H9 (cell line): Measurements from ENCODE around the gene ELF5. TPM values are rescaled to one million over a fixed set of nuclear protein-coding genes. Genes with fewer than 3 reads are reported as not detected.

Experiments
- DNase-seq: peaks from one replicate; pipeline ENCODE4 v3.0.0-alpha.2; 2017
- H2AFZ ChIP-seq: one replicate; pipeline ENCODE4 v1.6.1; 2013; ENCODE audit warnings: mild to moderate bottlenecking, low read length, control low read depth, moderate library complexity
- H2AK5ac ChIP-seq: 2 replicates; pipeline ENCODE4 v1.6.1; 2013; ENCODE audit warnings: low read length, control low read depth, mixed read lengths; ENCODE audit not compliant: insufficient read length
- H2BK120ac ChIP-seq: one replicate; pipeline ENCODE4 v1.6.1; 2013; ENCODE audit warnings: low read depth, mild to moderate bottlenecking, low read length, control low read depth, inconsistent platforms; ENCODE audit not compliant: poor library complexity, severe bottlenecking
- H2BK12ac ChIP-seq: 2 replicates; pipeline ENCODE4 v1.6.1; 2013; ENCODE audit warnings: low read length, control low read depth, mixed read lengths, low read depth; ENCODE audit not compliant: insufficient read length
- H2BK15ac ChIP-seq: 2 replicates; pipeline ENCODE4 v1.6.1; 2013; ENCODE audit warnings: low read depth, low read length, control low read depth
- H2BK20ac ChIP-seq: one replicate; pipeline ENCODE4 v1.6.1; 2013; ENCODE audit warnings: low read depth, mild to moderate bottlenecking, low read length, control low read depth, inconsistent platforms; ENCODE audit not compliant: poor library complexity, severe bottlenecking
- H2BK5ac ChIP-seq: 2 replicates; pipeline ENCODE4 v1.6.1; 2013; ENCODE audit warnings: low read length, control low read depth, mixed read lengths; ENCODE audit not compliant: insufficient read length
- H3K14ac ChIP-seq: 2 replicates; pipeline ENCODE4 v1.6.1; 2013; ENCODE audit warnings: low read length, control low read depth; ENCODE audit not compliant: insufficient read depth
- H3K18ac ChIP-seq: 2 replicates; pipeline ENCODE4 v1.6.1; 2013; ENCODE audit warnings: low read depth, mild to moderate bottlenecking, mixed read lengths, low read length, control low read depth; ENCODE audit not compliant: insufficient read length
- H3K23ac ChIP-seq: 2 replicates; pipeline ENCODE4 v1.6.1; 2013; ENCODE audit warnings: low read length, control low read depth, mixed read lengths, low read depth; ENCODE audit not compliant: insufficient read length
- H3K23me2 ChIP-seq: 2 replicates; pipeline ENCODE4 v1.6.1; 2013; ENCODE audit warnings: low read depth, mild to moderate bottlenecking, mixed read lengths, low read length, control low read depth; ENCODE audit not compliant: insufficient read length, poor library complexity, severe bottlenecking
- H3K27ac ChIP-seq: 2 replicates; pipeline ENCODE4 v1.5.1; 2013; ENCODE audit warnings: low read length, control low read depth, mixed read lengths, low read depth; ENCODE audit not compliant: insufficient read length
- H3K27me3 ChIP-seq: 2 replicates; pipeline ENCODE4 v1.6.1; 2013; ENCODE audit warnings: low read length, control low read depth, inconsistent platforms; ENCODE audit not compliant: insufficient read depth
- H3K4ac ChIP-seq: 2 replicates; pipeline ENCODE4 v1.6.1; 2013; ENCODE audit warnings: low read depth, mild to moderate bottlenecking, control low read depth, inconsistent platforms, low read length, moderate library complexity
- H3K4me1 ChIP-seq: 2 replicates; pipeline ENCODE4 v1.6.1; 2013; ENCODE audit warnings: low read length, control low read depth, inconsistent platforms; ENCODE audit not compliant: insufficient read depth
- H3K4me2 ChIP-seq: 2 replicates; pipeline ENCODE4 v1.6.1; 2013; ENCODE audit warnings: low read length, control low read depth, mixed read lengths; ENCODE audit not compliant: insufficient read length, insufficient read depth
- H3K56ac ChIP-seq: 2 replicates; pipeline ENCODE4 v1.6.1; 2013; ENCODE audit warnings: low read depth, mild to moderate bottlenecking, mixed read lengths, low read length, control low read depth; ENCODE audit not compliant: insufficient read length
- H3K79me1 ChIP-seq: 2 replicates; pipeline ENCODE4 v1.6.1; 2013; ENCODE audit warnings: low read depth, mild to moderate bottlenecking, moderate library complexity, low read length, control low read depth, inconsistent platforms; ENCODE audit not compliant: insufficient read depth, poor library complexity, severe bottlenecking
- H3K79me2 ChIP-seq: 2 replicates; pipeline ENCODE4 v1.6.1; 2013; ENCODE audit warnings: low read length, control low read depth, inconsistent platforms; ENCODE audit not compliant: insufficient read depth
- H3K9ac ChIP-seq: 2 replicates; pipeline ENCODE4 v1.6.1; 2013; ENCODE audit warnings: low read length, control low read depth, mixed read lengths; ENCODE audit not compliant: insufficient read length; ENCODE audit errors: extremely low read depth
- H3K9me3 ChIP-seq: one replicate; pipeline ENCODE4 v1.6.1; 2013; ENCODE audit warnings: low read depth, low read length, inconsistent platforms; ENCODE audit not compliant: control insufficient read depth
- H3T11ph ChIP-seq: one replicate; pipeline ENCODE4 v1.6.1; 2013; ENCODE audit warnings: mild to moderate bottlenecking, low read length, control low read depth, inconsistent platforms
- H4K20me1 ChIP-seq: one replicate; pipeline ENCODE4 v1.6.1; 2013; ENCODE audit not compliant: control insufficient read depth, insufficient read length, insufficient read depth
- H4K5ac ChIP-seq: 2 replicates; pipeline ENCODE4 v1.6.1; 2013; ENCODE audit warnings: low read depth, mild to moderate bottlenecking, mixed read lengths, low read length, control low read depth; ENCODE audit not compliant: insufficient read length
- H4K8ac ChIP-seq: replicated peaks from 2 replicates; pipeline ENCODE4 v1.6.1; 2013; ENCODE audit warnings: low read length, control low read depth, mixed read lengths, low read depth; ENCODE audit not compliant: insufficient read length
- H4K91ac ChIP-seq: 2 replicates; pipeline ENCODE4 v1.6.1; 2013; ENCODE audit warnings: low read depth, mild to moderate bottlenecking, moderate library complexity, mixed read lengths, low read length, control low read depth; ENCODE audit not compliant: insufficient read length
- H3K27ac Mint-ChIP-seq, 3 experiments: 2 replicates in 2 of 3; 3 replicates in 1 of 3; pipeline ENCODE4 v1.8.0; 2020 to 2021; ENCODE audit warnings: mixed read lengths in 3 of 3, mild to moderate bottlenecking in 1 of 3, moderate library complexity in 1 of 3
- H3K27me3 Mint-ChIP-seq: 2 replicates; pipeline ENCODE4 v1.8.0; 2021; ENCODE audit warnings: low read depth, mild to moderate bottlenecking, moderate library complexity, mixed read lengths
- H3K36me3 Mint-ChIP-seq, 3 experiments: 2 replicates in 2 of 3; 3 replicates in 1 of 3; pipeline ENCODE4 v1.8.0; 2020 to 2021; ENCODE audit warnings: low read depth in 3 of 3, mixed read lengths in 3 of 3; ENCODE audit not compliant: insufficient read depth in 1 of 3
- H3K4me1 Mint-ChIP-seq, 2 experiments: 2 replicates each; pipeline ENCODE4 v1.8.0; 2020; ENCODE audit warnings: mixed read lengths in 2 of 2
- H3K4me3 Mint-ChIP-seq, 2 experiments: 2 replicates in 1 of 2; 3 replicates in 1 of 2; pipeline ENCODE4 v1.8.0; 2020 to 2021; ENCODE audit warnings: mild to moderate bottlenecking in 2 of 2, mixed read lengths in 2 of 2, moderate library complexity in 1 of 2
- H3K9me3 Mint-ChIP-seq, 2 experiments: 2 replicates in 1 of 2; 3 replicates in 1 of 2; pipeline ENCODE4 v1.8.0; 2020; ENCODE audit warnings: mild to moderate bottlenecking in 2 of 2, mixed read lengths in 2 of 2, moderate library complexity in 1 of 2
- whole genome bisulfite sequencing: extraction: QIAGEN DNeasy Blood & Tissue Kit; methylation state at CpG from one replicate; pipeline ENCODE4 v1.1.7; 2013; ENCODE audit warnings: missing lambda C conversion rate, low lambda C conversion rate, mixed read lengths; ENCODE audit not compliant: insufficient read length; ENCODE audit errors: extremely low coverage; 5-methylcytosine and 5-hydroxymethylcytosine counted together
- total RNA-seq: library from RNA; stranded (reverse); gene quantifications from 2 replicates; pipeline ENCODE4 v1.2.1, GENCODE V29; 2021
- TF ChIP-seq, protein P1 (sequence below): fragments of 200-600 bp; sonication (generic); conservative IDR thresholded peaks from 3 replicates; pipeline ENCODE4 v1.8.0; 2021; ENCODE audit warnings: antibody characterized with exemption, mild to moderate bottlenecking

Gene ELF5
- total RNA-seq, 1 experiment from 2014 or later = not detected

DNA sequence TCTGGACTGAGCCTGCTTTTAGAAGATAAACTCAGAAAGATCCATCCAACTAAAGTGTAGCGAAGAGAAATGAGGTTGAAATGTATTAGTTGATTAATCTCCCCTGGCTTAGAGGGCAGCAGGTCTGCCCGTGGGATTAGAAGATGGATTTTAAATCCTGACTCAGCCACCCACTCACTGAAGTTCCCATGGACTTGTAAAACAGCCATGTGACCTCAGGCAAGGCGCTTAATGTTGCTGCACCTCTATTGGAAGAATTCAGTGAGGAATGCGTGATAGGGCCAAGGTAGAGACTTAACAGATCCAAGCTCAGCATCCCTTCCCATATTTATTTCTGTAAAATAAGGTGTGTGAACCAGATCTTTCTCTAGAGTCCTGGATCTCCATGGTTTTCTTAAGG is 45.1 kb upstream of the ELF5 start:
- Mint-ChIP-seq H3K27ac (no peak overlapping the region), H3K4me1 (peaks cover 3 to 8% of the 10 kb centered on the region in 2 experiments; a peak in 2 of 4 replicates), H3K4me3 (no peak overlapping the region), H3K36me3 (no peaks in the 10 kb centered on the region), H3K9me3 (no peaks in the 10 kb centered on the region), H3K27me3 (peaks cover 9% of the 10 kb centered on the region)
- H2AK5ac ChIP-seq = no peak overlapping the region
- no peak overlapping the region for H3K4ac ChIP-seq
- no peak overlapping the region for H2BK120ac ChIP-seq
- no peaks in the 10 kb centered on the region for H3K79me2 ChIP-seq
- H4K8ac ChIP-seq = no peak overlapping the region
- no peak overlapping the region for H2BK12ac ChIP-seq
- no peak overlapping the region for H2AFZ ChIP-seq
- H4K91ac ChIP-seq = no peak overlapping the region
- no peak overlapping the region for H3K9ac ChIP-seq
- no CpG with 5 or more reads among the region's 4 CpGs for WGBS
- H3K4me2 ChIP-seq = no peak overlapping the region
- no peaks in the 10 kb centered on the region for H3K79me1 ChIP-seq
- no peaks in the 10 kb centered on the region for H3K27me3 ChIP-seq
- H3K56ac ChIP-seq = no peak overlapping the region
- H4K5ac ChIP-seq = no peak overlapping the region
- H3K14ac ChIP-seq = no peak overlapping the region
- no peak overlapping the region for H3K23ac ChIP-seq
- H3K18ac ChIP-seq = no peak overlapping the region
- no peaks in the 10 kb centered on the region for H3K23me2 ChIP-seq
- no peak overlapping the region for H2BK20ac ChIP-seq
- H3T11ph ChIP-seq = no peak overlapping the region
- TF ChIP-seq, protein P1, sequence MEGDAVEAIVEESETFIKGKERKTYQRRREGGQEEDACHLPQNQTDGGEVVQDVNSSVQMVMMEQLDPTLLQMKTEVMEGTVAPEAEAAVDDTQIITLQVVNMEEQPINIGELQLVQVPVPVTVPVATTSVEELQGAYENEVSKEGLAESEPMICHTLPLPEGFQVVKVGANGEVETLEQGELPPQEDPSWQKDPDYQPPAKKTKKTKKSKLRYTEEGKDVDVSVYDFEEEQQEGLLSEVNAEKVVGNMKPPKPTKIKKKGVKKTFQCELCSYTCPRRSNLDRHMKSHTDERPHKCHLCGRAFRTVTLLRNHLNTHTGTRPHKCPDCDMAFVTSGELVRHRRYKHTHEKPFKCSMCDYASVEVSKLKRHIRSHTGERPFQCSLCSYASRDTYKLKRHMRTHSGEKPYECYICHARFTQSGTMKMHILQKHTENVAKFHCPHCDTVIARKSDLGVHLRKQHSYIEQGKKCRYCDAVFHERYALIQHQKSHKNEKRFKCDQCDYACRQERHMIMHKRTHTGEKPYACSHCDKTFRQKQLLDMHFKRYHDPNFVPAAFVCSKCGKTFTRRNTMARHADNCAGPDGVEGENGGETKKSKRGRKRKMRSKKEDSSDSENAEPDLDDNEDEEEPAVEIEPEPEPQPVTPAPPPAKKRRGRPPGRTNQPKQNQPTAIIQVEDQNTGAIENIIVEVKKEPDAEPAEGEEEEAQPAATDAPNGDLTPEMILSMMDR = no peak
- H2BK5ac ChIP-seq = no peak overlapping the region
- H4K20me1 ChIP-seq = no peaks in the 10 kb centered on the region
- no peaks in the 10 kb centered on the region for H3K4me1 ChIP-seq
- no peak for DNase-seq
- no peak overlapping the region for H3K27ac ChIP-seq
- H3K9me3 ChIP-seq = no peaks in the 10 kb centered on the region
- H2BK15ac ChIP-seq = no peak overlapping the region
